Measurements from ENCODE around the gene BEND2. TPM values are rescaled to one million over a fixed set of nuclear protein-coding genes. Genes with fewer than 3 reads are reported as not detected.
A peak's percentile ranks its signal among the peaks of the same experiment; 100 is the strongest.

BEND2 gene
- total RNA-seq, 5 donors from 2014 or later (not counting 1 experiment from before 2014, with no cell fraction given): 0.15 TPM; not detected in 4

DNA sequence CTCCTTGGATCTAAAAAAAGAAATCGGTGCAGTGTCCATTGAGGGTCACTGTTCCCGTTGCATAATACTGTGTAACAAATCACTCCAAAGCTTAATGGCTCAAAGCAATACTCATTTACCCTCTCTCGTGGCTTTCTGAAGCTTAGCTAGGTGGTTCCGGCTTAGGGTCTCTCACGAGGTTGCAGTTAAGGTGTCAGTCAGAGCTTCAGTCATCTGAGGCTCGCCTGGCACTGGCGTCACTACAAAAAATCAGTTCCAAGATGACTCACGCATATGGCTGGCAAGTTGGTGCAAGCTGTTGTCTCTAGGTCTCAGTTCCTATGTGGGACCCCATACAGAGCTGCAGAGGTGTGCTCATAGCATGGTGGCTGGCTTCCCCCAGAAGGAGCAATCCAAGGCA is 91.0 kb downstream of the BEND2 start:
- H3K4me1 ChIP-seq (ENCODE audit: control insufficient read depth in 1 of 2, extremely low read depth in 1 of 2, insufficient read depth in 2 of 2, low read length in 2 of 2): no peaks in the 10 kb centered on the region
- H3K4me1 Mint-ChIP-seq: no peaks in the 10 kb centered on the region
- no peaks in the 10 kb centered on the region for H3K9me3 Mint-ChIP-seq
- no peak overlapping the region for H3K27ac Mint-ChIP-seq
- H3K36me3 Mint-ChIP-seq: no peaks in the 10 kb centered on the region
- no peaks in the 10 kb centered on the region for H3K27me3 ChIP-seq (replicated peaks in 1 of 2; ENCODE audit: control insufficient read depth in 2 of 2, extremely low read depth in 1 of 2, insufficient read depth in 2 of 2, low read length in 1 of 2)
- DNase-seq (no peak), ATAC-seq (replicated peaks in 1 of 4) (no peak)
- peaks cover 0 to 6% of the 10 kb centered on the region in 2 donors for H3K27me3 Mint-ChIP-seq
- H3K9me3 ChIP-seq: no peaks in the 10 kb centered on the region
- 80% methylated on average over 1 of the region's 8 CpGs for WGBS (ENCODE audit: insufficient coverage)
- ChIA-PET POLR2A (interaction anchor here in 1 of 2 donors (0.6 kb wide), 1 partner anchor 350 kb away, joined by 6 read pairs; no protein-coding TSS in a partner anchor), CTCF (no interaction called here)
- no peak overlapping the region for H3K27ac ChIP-seq (ENCODE audit: low read length)
- H3K4me3 ChIP-seq (ENCODE audit: control insufficient read depth in 1 of 2, extremely low read depth in 1 of 2, low read length in 1 of 2): no peak overlapping the region
- H3K36me3 ChIP-seq (ENCODE audit: control insufficient read depth in 2 of 2, extremely low read depth in 1 of 2, insufficient read depth in 1 of 2, low read length in 1 of 2): no peaks in the 10 kb centered on the region
- no peak overlapping the region for H3K4me3 Mint-ChIP-seq

DNA sequence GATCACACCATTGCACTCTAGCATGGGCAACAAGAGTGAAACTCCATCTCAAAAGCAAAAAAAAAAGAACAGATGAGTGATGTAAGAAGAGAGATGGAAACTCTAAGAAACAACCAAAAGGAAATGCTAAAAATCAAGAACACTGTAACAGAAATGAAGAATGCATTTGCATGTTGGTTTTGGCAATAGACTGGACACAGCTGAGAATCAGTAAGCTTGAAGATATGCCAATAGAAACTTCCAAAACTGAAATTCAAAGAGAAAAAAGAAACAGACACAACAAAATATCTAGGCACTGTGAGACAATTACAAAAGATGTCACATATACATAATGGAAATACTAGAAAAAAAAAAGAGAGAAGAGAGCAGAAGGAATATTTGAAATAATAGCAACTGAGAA is 93.7 kb downstream of the BEND2 start:
- Mint-ChIP-seq H3K9me3 (no peaks in the 10 kb centered on the region), H3K4me1 (no peaks in the 10 kb centered on the region), H3K27ac (no peak overlapping the region), H3K36me3 (no peaks in the 10 kb centered on the region), H3K4me3 (no peak overlapping the region), H3K27me3 (peaks cover 0 to 16% of the 10 kb centered on the region in 2 donors)
- Histone ChIP-seq H3K4me1 (ENCODE audit: control insufficient read depth in 1 of 2, extremely low read depth in 1 of 2, insufficient read depth in 2 of 2, low read length in 2 of 2) (no peaks in the 10 kb centered on the region), H3K4me3 (ENCODE audit: control insufficient read depth in 1 of 2, extremely low read depth in 1 of 2, low read length in 1 of 2) (no peak overlapping the region), H3K36me3 (ENCODE audit: control insufficient read depth in 2 of 2, extremely low read depth in 1 of 2, insufficient read depth in 1 of 2, low read length in 1 of 2) (no peaks in the 10 kb centered on the region), H3K27me3 (replicated peaks in 1 of 2; ENCODE audit: control insufficient read depth in 2 of 2, extremely low read depth in 1 of 2, insufficient read depth in 2 of 2, low read length in 1 of 2) (no peaks in the 10 kb centered on the region), H3K9me3 (no peaks in the 10 kb centered on the region), H3K27ac (ENCODE audit: low read length) (no peak overlapping the region)
- ChIA-PET POLR2A (no interaction called here), CTCF (no interaction called here)
- DNase-seq (no peak), ATAC-seq (replicated peaks in 1 of 4) (no peak)

DNA sequence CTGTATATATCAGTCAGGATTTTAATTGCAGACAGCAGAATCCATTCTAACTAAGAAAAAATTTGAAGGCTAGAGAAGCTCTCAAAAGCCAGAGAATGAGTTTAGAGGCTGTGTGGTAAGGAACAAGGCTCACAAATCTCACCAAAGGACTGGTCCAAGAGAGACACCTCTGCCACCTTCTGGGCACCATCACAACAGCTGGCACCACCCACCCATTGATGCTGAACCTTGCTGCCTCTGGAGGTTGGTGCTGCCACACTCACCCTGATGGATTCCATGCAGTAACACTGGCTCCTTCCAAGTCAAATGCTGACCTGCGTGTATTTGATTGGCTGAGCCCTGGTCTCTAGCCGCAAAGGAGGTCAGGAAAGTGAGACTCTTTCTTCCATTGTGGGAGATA is 100.8 kb downstream of the BEND2 start:
- Mint-ChIP-seq H3K9me3 (peaks cover 0 to 3% (median 0%) of the 10 kb centered on the region in 3 donors), H3K36me3 (no peaks in the 10 kb centered on the region), H3K4me1 (no peaks in the 10 kb centered on the region), H3K4me3 (no peak overlapping the region), H3K27ac (no peak overlapping the region), H3K27me3 (peaks cover 0 to 18% of the 10 kb centered on the region in 2 donors)
- Histone ChIP-seq H3K27ac (ENCODE audit: low read length) (no peak overlapping the region), H3K4me3 (ENCODE audit: control insufficient read depth in 1 of 2, extremely low read depth in 1 of 2, low read length in 1 of 2) (no peak overlapping the region), H3K36me3 (ENCODE audit: control insufficient read depth in 2 of 2, extremely low read depth in 1 of 2, insufficient read depth in 1 of 2, low read length in 1 of 2) (no peaks in the 10 kb centered on the region), H3K4me1 (ENCODE audit: control insufficient read depth in 1 of 2, extremely low read depth in 1 of 2, insufficient read depth in 2 of 2, low read length in 2 of 2) (no peaks in the 10 kb centered on the region), H3K27me3 (replicated peaks in 1 of 2; ENCODE audit: control insufficient read depth in 2 of 2, extremely low read depth in 1 of 2, insufficient read depth in 2 of 2, low read length in 1 of 2) (no peaks in the 10 kb centered on the region), H3K9me3 (no peaks in the 10 kb centered on the region)
- DNase-seq (peak in 20 of 35 experiments; percentile 0 to 25 (median 4)), ATAC-seq (replicated peaks in 1 of 4) (peak in 1 of 4 experiments; percentile 59)
- CTCF ChIA-PET: no interaction called here
- POLR2A ChIA-PET: no interaction called here
- WGBS (ENCODE audit: insufficient coverage): no CpG with 5 or more reads among the region's 2 CpGs

Other genes starting within 250 kb of the BEND2 start
- 1 to 10 TPM in 1 of 5 donors, under 1 TPM in 4; 0.75 to 1.1 (median 0.76) TPM for gene SCML2, start 133.8 kb upstream of the BEND2 start, total RNA-seq
- 1 to 10 TPM; 3.3 to 5.2 (median 4.1) TPM for gene CDKL5, start 204.7 kb upstream of the BEND2 start, total RNA-seq